AG04450 (cell line): ENCODE data around the gene RP2. TPM values are rescaled to one million over a fixed set of nuclear protein-coding genes. Genes with fewer than 3 reads are reported as not detected.
A peak's percentile ranks its signal among the peaks of the same experiment; 100 is the strongest.

Source experiments
- CTCF ChIA-PET: fragments of 300-600, 350-600 bp; formaldehyde crosslinking; extraction: SDS; loops from one replicate; lab custom pipeline; 2022; ENCODE audit warnings: antibody characterized with exemption, inconsistent platforms; lab: Charles Lee
- POLR2A ChIA-PET: fragments of 350-600 bp; formaldehyde crosslinking; extraction: SDS; loops from one replicate; lab custom pipeline; 2021; ENCODE audit warnings: antibody characterized with exemption, inconsistent platforms; lab: Yijun Ruan, JAX
- DNase-seq: peaks from one replicate; pipeline ENCODE4 v3.0.0-alpha.2; 2011; ENCODE audit warnings: low read depth, low spot score
- H3K27ac ChIP-seq: one replicate; pipeline ENCODE4 v1.5.1; 2012; ENCODE audit warnings: low read depth, low read length, control low read depth
- H3K27me3 ChIP-seq: one replicate; pipeline ENCODE4 v1.6.0; 2012; ENCODE audit warnings: low read length; ENCODE audit not compliant: control insufficient read depth, insufficient read depth
- H3K4me3 ChIP-seq: 2 replicates; pipeline ENCODE4 v1.5.1; 2011; ENCODE audit warnings: mild to moderate bottlenecking, low read depth, low read length, control low read depth
- H3K9me3 ChIP-seq: 2 replicates; pipeline ENCODE4 v1.5.1; 2012; ENCODE audit warnings: low read length; ENCODE audit not compliant: control insufficient read depth, insufficient read depth
- CTCF ChIP-seq: IDR thresholded peaks from 2 replicates; pipeline ENCODE4 v1.5.1; 2011; ENCODE audit warnings: low read depth, low read length, control low read depth, inconsistent platforms
- polyA plus RNA-seq: library from polyadenylated mRNA; depleted of rRNA; stranded (reverse); fragments of >200 nt; gene quantifications from 2 replicates; pipeline ENCODE4 v1.2.3, GENCODE V29; 2011

The RP2 gene
- polyA plus RNA-seq, 1 experiment, result 16.6 TPM

- POLR2A ChIA-PET, result no interaction called here
These were observed 5.0 kb upstream of the RP2 start for GRCh38 chrX:46831765-46832327.

GRCh38 chrX:46837558-46838485 lies 979 bp downstream of the RP2 start:
- no peak for TF ChIP-seq CTCF
- Histone ChIP-seq H3K9me3 (no peaks in the 10 kb centered on the region), H3K4me3 (peak overlapping the region; percentile 74), H3K27me3 (no peaks in the 10 kb centered on the region), H3K27ac (peak overlapping the region; percentile 87)
- DNase-seq, result no peak
- POLR2A ChIA-PET, result interaction anchor here (0.5 kb wide), 1 partner anchor 1002 kb away, joined by 6 read pairs; no protein-coding TSS in a partner anchor
- CTCF ChIA-PET, result interaction anchor here (1.0 to 1.7 kb wide), 3 partner anchors 13 to 256 kb away, joined by 3 to 4 read pairs (median 4); no protein-coding TSS in a partner anchor

More at GRCh38 chrX:46831765-46832327, 5.0 kb upstream of the RP2 start:
- no peaks in the 10 kb centered on the region for H3K9me3 ChIP-seq
- CTCF ChIA-PET, result no interaction called here
- no peak for TF ChIP-seq CTCF
- H3K4me3 ChIP-seq, result no peak overlapping the region
- DNase-seq, result no peak
- H3K27ac ChIP-seq, result no peak overlapping the region
- H3K27me3 ChIP-seq, result no peaks in the 10 kb centered on the region

- H3K9me3 ChIP-seq, result no peaks in the 10 kb centered on the region
- peak overlapping the region; percentile 74 for H3K4me3 ChIP-seq
- H3K27ac ChIP-seq, result no peak overlapping the region
- no peaks in the 10 kb centered on the region for H3K27me3 ChIP-seq
- POLR2A ChIA-PET, result interaction anchor here (0.5 kb wide), 1 partner anchor 1002 kb away, joined by 6 read pairs; no protein-coding TSS in a partner anchor
- CTCF ChIA-PET, result interaction anchor here (1.2 kb wide), 1 partner anchor 12 kb away, joined by 4 read pairs; no protein-coding TSS in a partner anchor
- DNase-seq, result no peak
- TF ChIP-seq CTCF, result no peak
These were observed 1.6 kb downstream of the RP2 start for GRCh38 chrX:46838486-46838870.

- no peak for DNase-seq
- ChIA-PET CTCF (interaction anchor here (1.2 kb wide), 1 partner anchor 11 kb away, joined by 4 read pairs; no protein-coding TSS in a partner anchor), POLR2A (no interaction called here)
- Histone ChIP-seq H3K4me3 (peak overlapping the region; percentile 74; the same call in 1 of the 2 replicates), H3K9me3 (no peaks in the 10 kb centered on the region), H3K27ac (no peak overlapping the region), H3K27me3 (no peaks in the 10 kb centered on the region)
- TF ChIP-seq CTCF, result no peak
These were observed 2.2 kb downstream of the RP2 start for GRCh38 chrX:46838974-46839480.
